HG03558 (cell line): Measurements from ENCODE around the gene GRIK2.

Source experiments
- ATAC-seq: cut with Tn5 transposase; IDR thresholded peaks from one replicate; pipeline ENCODE4 v1.9.1; 2021; ENCODE audit warnings: moderate number of reproducible peaks; ENCODE audit not compliant: unreplicated experiment; ENCODE audit errors: extremely low read depth

The GRIK2 gene

GRCh38 chr6:101399616-101400162 is 6.2 kb downstream of the GRIK2 start:
- no peak for ATAC-seq

GRCh38 chr6:101400326-101401135 is 7.0 kb downstream of the GRIK2 start:
- ATAC-seq, result no peak

- ATAC-seq, result no peak
These were observed 7.7 kb downstream of the GRIK2 start for GRCh38 chr6:101401171-101401570.

- ATAC-seq, result no peak
These were observed 8.5 kb downstream of the GRIK2 start for GRCh38 chr6:101401792-101402621.

- ATAC-seq, result no peak
These were observed 9.1 kb downstream of the GRIK2 start for GRCh38 chr6:101402622-101403031.

- ATAC-seq, result no peak
These were observed 9.9 kb downstream of the GRIK2 start for GRCh38 chr6:101403216-101403945.

- ATAC-seq, result no peak
These were observed 11.3 kb downstream of the GRIK2 start for GRCh38 chr6:101404775-101405174.

GRCh38 chr6:101413773-101414172 is 20.3 kb downstream of the GRIK2 start:
- no peak for ATAC-seq

GRCh38 chr6:101417900-101418299 is 24.4 kb downstream of the GRIK2 start:
- no peak for ATAC-seq

GRCh38 chr6:101422251-101422650 is 28.7 kb downstream of the GRIK2 start:
- no peak for ATAC-seq

GRCh38 chr6:101422811-101423210 is 29.3 kb downstream of the GRIK2 start:
- ATAC-seq, result no peak

- ATAC-seq, result no peak
These were observed 35.8 kb downstream of the GRIK2 start for GRCh38 chr6:101429270-101429669.

- ATAC-seq, result no peak
These were observed 36.3 kb downstream of the GRIK2 start for GRCh38 chr6:101429845-101430244.

- no peak for ATAC-seq
These were observed 39.6 kb downstream of the GRIK2 start for GRCh38 chr6:101433141-101433540.

GRCh38 chr6:101434601-101435000 is 41.1 kb downstream of the GRIK2 start:
- no peak for ATAC-seq

GRCh38 chr6:101435038-101435437 is 41.5 kb downstream of the GRIK2 start:
- ATAC-seq, result no peak

- ATAC-seq, result no peak
These were observed 46.3 kb downstream of the GRIK2 start for GRCh38 chr6:101439790-101440189.

GRCh38 chr6:101443315-101443714 is 49.8 kb downstream of the GRIK2 start:
- ATAC-seq, result no peak

GRCh38 chr6:101444717-101445116 is 51.2 kb downstream of the GRIK2 start:
- no peak for ATAC-seq

GRCh38 chr6:101445527-101445926 is 52.0 kb downstream of the GRIK2 start:
- ATAC-seq, result no peak
